ENCODE data around the gene CER1. TPM values are rescaled to one million over a fixed set of nuclear protein-coding genes. Genes with fewer than 3 reads are reported as not detected.

CER1 gene
- total and polyA plus RNA-seq, 10 of the 15 experiments (the other 5 are each of a cell fraction or from before 2014, with no cell fraction given): not detected

- DNase-seq (ENCODE audit: low read depth, low spot score) (no peak), FAIRE-seq (no peak), ATAC-seq (no peak)
- TF ChIP-seq BCLAF1 (IDR thresholded peaks at IDR 0.05) (no peak), NR2C2 (IDR thresholded peaks at IDR 0.05; ENCODE audit: borderline replicate concordance, control insufficient read depth, insufficient read length, low read depth) (no peak), NBN (IDR thresholded peaks at IDR 0.05) (no peak), ESRRA (IDR thresholded peaks at IDR 0.05; ENCODE audit: low read length) (no peak), E4F1 (IDR thresholded peaks at IDR 0.05; ENCODE audit: borderline replicate concordance, partially characterized antibody) (no peak), MEF2A (IDR thresholded peaks at IDR 0.05; ENCODE audit: insufficient read depth, low read depth, low read length) (no peak)
- Histone ChIP-seq H4K20me1 (ENCODE audit: control insufficient read depth, insufficient read depth) (no peaks in the 10 kb centered on the region), H3K36me3 (ENCODE audit: control insufficient read depth in 2 of 2, insufficient read depth in 2 of 2, low read length in 1 of 2) (no peaks in the 10 kb centered on the region), H3K4me1 (ENCODE audit: control insufficient read depth, insufficient read depth, low read length) (no peaks in the 10 kb centered on the region), H3K79me2 (ENCODE audit: control insufficient read depth, insufficient read depth, low read length) (no peaks in the 10 kb centered on the region), H3K9ac (ENCODE audit: control insufficient read depth, insufficient read depth, low read length) (no peak overlapping the region), H3K27me3 (replicated peaks in 1 of 2; ENCODE audit: control insufficient read depth in 2 of 2, insufficient read depth in 2 of 2, low read length in 1 of 2) (no peaks in the 10 kb centered on the region; a peak in 1 of 4 replicates), H3K27ac (ENCODE audit: control insufficient read depth, insufficient read depth) (no peak overlapping the region), H3K9me3 (replicated peaks; ENCODE audit: control insufficient read depth, insufficient read depth, low read length) (no peaks in the 10 kb centered on the region), H3K4me2 (ENCODE audit: control insufficient read depth, insufficient read depth) (no peak overlapping the region), H3K4me3 (no peak overlapping the region), H2AFZ (ENCODE audit: control insufficient read depth, low read depth, low read length) (no peak overlapping the region)
- POLR2A ChIA-PET: no interaction called here
- BruUV-seq (replicated peaks): no TSS peak
- CTCF ChIA-PET: interaction anchor here (1.2 kb wide), 1 partner anchor 22 kb away, joined by 3 read pairs; no protein-coding TSS in a partner anchor
- WGBS (ENCODE audit: insufficient coverage, insufficient replicate concordance, low lambda C conversion rate, missing lambda C conversion rate): 38% methylated on average over 3 of the region's 3 CpGs
- RAD21 ChIA-PET (ENCODE audit: unreplicated experiment): no interaction called here
- SMC1A ChIA-PET (ENCODE audit: uncharacterized antibody, unreplicated experiment): no interaction called here
- intact Hi-C loops (cut with micrococcal nuclease; ENCODE audit: unreplicated experiment) (no loop called here), in situ Hi-C loops (cut with MboI) (no loop called here)
Measured at GRCh38 chr9:14746626-14747025, 24.1 kb upstream of the CER1 start.

Data from GM12878 (cell line).